NCI-H2196 (cell line): ENCODE measurements around the gene MINDY3.
A peak's percentile ranks its signal among the peaks of the same experiment; 100 is the strongest.
"Not testable (repeated sequence)": the region's sequence is repeated elsewhere in the genome, so short reads cannot be mapped to it uniquely, and the experiment has no call there.

Experiments used
- DNase-seq: peaks from one replicate; lab custom pipeline; 2025; ENCODE audit not compliant: unreplicated experiment; lab: John Stamatoyannopoulos, UW

Gene MINDY3

DNA sequence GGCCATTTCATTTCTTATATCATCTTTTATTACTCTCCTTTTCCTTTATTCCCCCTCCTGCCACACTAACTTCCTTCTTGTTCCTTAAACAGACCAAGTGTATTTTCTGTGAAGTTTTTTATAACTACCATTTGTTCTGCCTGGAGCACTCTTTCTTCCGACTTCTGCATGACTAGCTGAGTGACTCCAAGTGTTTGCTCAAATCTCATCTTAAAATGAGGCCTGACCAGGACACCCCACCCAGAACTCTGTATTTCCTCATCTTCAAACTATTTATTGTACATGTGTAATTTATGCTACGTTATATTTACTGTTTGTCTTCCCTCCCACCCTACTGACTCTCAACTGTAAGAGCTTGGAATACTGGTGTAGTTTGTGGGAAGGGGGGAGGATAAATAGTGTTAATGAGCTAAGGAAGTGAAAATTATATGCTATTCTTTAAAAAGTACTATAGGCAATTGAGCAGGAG, 3.2 kb downstream of the MINDY3 start:
- DNase-seq: no peak

GRCh38 chr10:15856328-15857015, 3.8 kb downstream of the MINDY3 start:
- DNase-seq: peak; percentile 4

GRCh38 chr10:15853800-15854199, 6.5 kb downstream of the MINDY3 start:
- DNase-seq: no peak

GRCh38 chr10:15852111-15852557, 8.2 kb downstream of the MINDY3 start:
- DNase-seq: no peak

- not testable (repeated sequence) for DNase-seq
These were observed 9.8 kb downstream of the MINDY3 start for GRCh38 chr10:15850337-15850978.

- DNase-seq: no peak
These were observed 11.0 kb downstream of the MINDY3 start for GRCh38 chr10:15849316-15849715.

GRCh38 chr10:15847481-15847880, 12.8 kb downstream of the MINDY3 start:
- DNase-seq: no peak

GRCh38 chr10:15844517-15844916, 15.8 kb downstream of the MINDY3 start:
- no peak for DNase-seq

- no peak for DNase-seq
These were observed 16.6 kb downstream of the MINDY3 start for GRCh38 chr10:15843695-15844094.

GRCh38 chr10:15842556-15843169, 17.6 kb downstream of the MINDY3 start:
- DNase-seq: no peak

DNA sequence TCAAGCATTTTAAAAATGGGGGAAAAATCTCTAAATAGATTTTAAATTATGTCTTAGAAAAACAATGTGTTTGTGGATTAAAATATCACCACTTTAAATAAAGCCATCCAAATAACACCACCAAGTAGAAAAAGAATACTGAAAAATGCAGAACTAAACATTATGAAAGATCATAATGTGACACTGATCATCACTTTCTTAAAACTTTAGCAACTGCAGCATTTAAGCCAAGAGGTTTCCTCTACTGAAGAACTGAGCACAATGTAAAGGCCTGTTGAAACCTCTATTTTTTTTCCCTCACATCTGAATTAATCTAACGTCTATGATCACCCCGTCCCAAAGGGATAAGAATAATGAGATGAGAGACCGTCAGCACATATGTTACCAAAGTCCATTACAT, 18.6 kb downstream of the MINDY3 start:
- no peak for DNase-seq

- no peak for DNase-seq
These were observed 23.5 kb downstream of the MINDY3 start for GRCh38 chr10:15836807-15837206.

DNA sequence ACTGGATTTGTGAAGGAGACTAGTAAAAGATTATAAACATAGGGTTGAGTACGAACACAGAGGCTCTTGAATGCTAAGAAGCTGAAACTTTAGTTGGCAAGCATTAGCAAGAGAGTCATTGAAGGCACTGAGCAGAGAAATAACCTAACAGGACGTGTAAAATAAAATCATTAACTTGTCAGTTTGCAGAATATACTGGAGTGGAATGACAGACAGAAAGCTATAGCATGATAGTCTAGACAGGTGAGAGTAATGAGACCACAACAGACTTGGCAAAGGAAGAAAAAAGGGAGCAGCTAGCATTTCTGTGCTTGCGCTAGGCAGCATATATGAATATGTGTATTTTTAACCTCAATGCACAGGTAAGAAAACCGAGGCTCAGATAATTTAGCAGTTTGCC, 30.8 kb downstream of the MINDY3 start:
- DNase-seq: no peak

DNA sequence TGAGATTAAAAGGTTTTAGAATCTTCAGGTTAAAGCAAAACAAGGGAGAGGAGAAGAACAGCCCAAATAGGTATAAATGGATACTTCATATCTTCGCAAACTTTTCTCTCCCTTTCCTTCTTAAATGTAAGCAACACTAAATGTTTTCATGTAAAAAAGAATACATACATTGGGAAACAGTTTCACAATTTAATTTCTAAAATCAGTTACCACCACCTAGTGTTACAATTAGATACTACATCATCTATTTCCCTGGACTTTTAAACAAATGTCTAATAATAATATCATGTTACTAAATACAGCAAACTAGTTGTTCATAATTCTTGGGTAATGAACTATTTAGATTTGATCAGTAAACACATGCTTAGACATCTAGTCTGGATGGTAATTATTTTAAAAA, 35.8 kb downstream of the MINDY3 start:
- DNase-seq: peak; percentile 4

DNA sequence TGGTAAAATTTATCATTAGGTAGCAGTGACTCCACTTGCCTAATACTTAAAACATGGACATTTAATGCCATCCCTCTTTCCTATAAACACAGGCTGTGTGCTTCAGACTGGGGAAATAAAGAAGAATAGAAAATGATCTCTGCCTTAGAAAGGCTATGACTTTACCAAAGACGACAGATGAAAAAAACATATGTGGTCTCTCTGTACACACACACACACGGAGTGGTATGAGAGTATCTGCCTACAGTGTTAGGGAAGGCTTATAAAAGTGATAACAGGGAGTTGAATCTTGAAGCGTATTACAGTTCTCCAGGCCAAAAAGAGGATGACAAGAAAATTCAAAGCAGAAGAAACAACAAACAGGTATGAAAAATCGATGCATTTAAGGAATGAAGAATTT, 38.2 kb downstream of the MINDY3 start:
- DNase-seq: no peak

- no peak for DNase-seq
These were observed 39.1 kb downstream of the MINDY3 start for GRCh38 chr10:15821046-15821683.

- DNase-seq: no peak
These were observed 42.8 kb downstream of the MINDY3 start for GRCh38 chr10:15817409-15818046.

DNA sequence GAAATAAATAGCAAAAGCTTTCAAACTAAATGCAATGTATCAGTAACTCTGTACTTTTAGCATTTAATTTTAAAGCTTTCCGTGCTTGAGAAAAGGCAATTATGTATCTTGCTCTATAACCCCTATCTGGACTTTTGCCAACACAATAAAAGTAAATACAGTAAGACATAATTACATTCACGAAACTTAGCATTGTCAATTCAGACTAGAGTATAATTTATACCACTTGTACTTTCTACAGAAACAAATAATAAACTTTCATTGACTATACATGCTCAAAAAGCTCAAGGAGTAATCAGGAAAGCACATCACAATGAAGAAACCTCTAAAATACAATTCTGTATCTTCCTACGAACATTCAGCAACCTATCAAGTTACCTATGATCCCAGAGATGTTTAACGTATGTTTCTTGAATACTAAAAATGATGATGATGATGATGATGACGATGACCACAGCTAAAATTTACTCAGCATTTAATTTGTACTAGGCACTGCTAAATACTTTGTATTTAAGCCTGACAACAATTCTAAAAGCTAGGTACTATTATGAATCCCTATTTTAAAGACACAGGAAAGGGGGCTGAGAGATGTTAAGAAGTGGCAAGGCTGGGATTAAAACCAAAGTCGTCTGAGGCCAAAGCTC, 44.9 kb downstream of the MINDY3 start:
- DNase-seq: no peak

GRCh38 chr10:15814565-15814964, 45.7 kb downstream of the MINDY3 start:
- no peak for DNase-seq

DNA sequence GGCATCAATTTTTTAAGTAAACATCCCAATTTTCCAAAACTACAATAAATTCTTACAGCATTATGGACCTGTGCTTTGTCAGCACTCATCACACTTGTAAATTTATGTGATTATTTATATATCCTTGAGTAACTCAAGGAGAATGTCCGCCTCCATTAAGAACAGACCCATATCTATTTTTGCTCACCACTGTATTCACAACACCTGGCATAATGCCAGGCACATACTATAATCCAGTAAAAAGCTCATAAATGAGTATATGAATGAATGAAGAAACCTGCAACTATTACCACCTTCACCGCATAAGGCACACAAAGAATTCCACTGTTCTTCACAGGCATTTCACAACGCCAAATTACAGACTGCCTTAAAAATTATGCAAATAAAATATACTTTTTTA, 46.9 kb downstream of the MINDY3 start:
- no peak for DNase-seq

- DNase-seq: no peak
These were observed 50.9 kb downstream of the MINDY3 start for GRCh38 chr10:15809450-15809849.
